ENCODE results near the gene KITLG.

Gene KITLG

GRCh38 chr12:88501972-88502938 lies 78.0 kb downstream of the KITLG start:
- H3K4me3 ChIP-seq (replicated peaks; ENCODE audit: low read depth, low read length): no peak overlapping the region
- peak; percentile 23 for DNase-seq (ENCODE audit: low read depth)
- no peak for TF ChIP-seq CTCF (IDR thresholded peaks at IDR 0.05; ENCODE audit: low read length, missing control alignments)

- H3K4me3 ChIP-seq (replicated peaks; ENCODE audit: low read depth, low read length): no peak overlapping the region
- TF ChIP-seq CTCF (IDR thresholded peaks at IDR 0.05; ENCODE audit: low read length, missing control alignments): no peak
Observed at GRCh38 chr12:88496891-88497371, 83.3 kb downstream of the KITLG start.

GRCh38 chr12:88496429-88496828 lies 83.8 kb downstream of the KITLG start:
- DNase-seq (ENCODE audit: low read depth): no peak
- H3K4me3 ChIP-seq (replicated peaks; ENCODE audit: low read depth, low read length): no peak overlapping the region
- TF ChIP-seq CTCF (IDR thresholded peaks at IDR 0.05; ENCODE audit: low read length, missing control alignments): no peak

More at GRCh38 chr12:88496891-88497371, 83.3 kb downstream of the KITLG start:
- no peak for DNase-seq (ENCODE audit: low read depth)

GRCh38 chr12:88495031-88495430 lies 85.2 kb downstream of the KITLG start:
- H3K4me3 ChIP-seq (replicated peaks; ENCODE audit: low read depth, low read length): no peak overlapping the region
- TF ChIP-seq CTCF (IDR thresholded peaks at IDR 0.05; ENCODE audit: low read length, missing control alignments): no peak
- DNase-seq (ENCODE audit: low read depth): no peak

GRCh38 chr12:88494520-88494919 lies 85.8 kb downstream of the KITLG start:
- no peak overlapping the region for H3K4me3 ChIP-seq (replicated peaks; ENCODE audit: low read depth, low read length)
- DNase-seq (ENCODE audit: low read depth): no peak
- no peak for TF ChIP-seq CTCF (IDR thresholded peaks at IDR 0.05; ENCODE audit: low read length, missing control alignments)

GRCh38 chr12:88493636-88494035 lies 86.6 kb downstream of the KITLG start:
- peak overlapping the region; percentile 4 for H3K4me3 ChIP-seq (replicated peaks; ENCODE audit: low read depth, low read length)
- DNase-seq (ENCODE audit: low read depth): peak; percentile 86
- no peak for TF ChIP-seq CTCF (IDR thresholded peaks at IDR 0.05; ENCODE audit: low read length, missing control alignments)

Data from fibroblast of pulmonary artery (primary cell).